Measurements from ENCODE around the gene KCTD17. TPM values are rescaled to one million over a fixed set of nuclear protein-coding genes. Genes with fewer than 3 reads are reported as not detected.

The KCTD17 gene
- total RNA-seq, 1 experiment from 2014 or later, result 11.7 TPM

GRCh38 chr22:37052386-37053309 is 1.1 kb downstream of the KCTD17 start:
- POLR2A ChIA-PET, result no interaction called here
- CTCF ChIA-PET, result interaction anchor here (1.4 kb wide), 1 partner anchor 8 kb away, joined by 3 read pairs; no protein-coding TSS in a partner anchor
- Mint-ChIP-seq H3K9me3 (ENCODE audit: unreplicated experiment) (no peaks in the 10 kb centered on the region), H3K4me1 (ENCODE audit: insufficient read depth, unreplicated experiment) (peaks cover 6% of the 10 kb centered on the region), H3K27me3 (ENCODE audit: insufficient read depth, unreplicated experiment) (no peaks in the 10 kb centered on the region), H3K36me3 (ENCODE audit: insufficient read depth, unreplicated experiment) (peaks cover 15% of the 10 kb centered on the region), H3K4me3 (ENCODE audit: unreplicated experiment) (peak overlapping the region; percentile 66), H3K27ac (ENCODE audit: low read depth, unreplicated experiment) (no peak overlapping the region)
- intact Hi-C loops (cut with micrococcal nuclease), result no loop called here
- no peak for TF ChIP-seq CTCF (IDR thresholded peaks at IDR 0.05; ENCODE audit: unreplicated experiment)
- BruUV-seq (replicated peaks), result no TSS peak
- no peak for DNase-seq (ENCODE audit: unreplicated experiment)

GRCh38 chr22:37053310-37054055 is 1.9 kb downstream of the KCTD17 start:
- Mint-ChIP-seq H3K27me3 (ENCODE audit: insufficient read depth, unreplicated experiment) (no peaks in the 10 kb centered on the region), H3K4me3 (ENCODE audit: unreplicated experiment) (no peak overlapping the region), H3K27ac (ENCODE audit: low read depth, unreplicated experiment) (no peak overlapping the region), H3K9me3 (ENCODE audit: unreplicated experiment) (no peaks in the 10 kb centered on the region), H3K36me3 (ENCODE audit: insufficient read depth, unreplicated experiment) (peaks cover 20% of the 10 kb centered on the region), H3K4me1 (ENCODE audit: insufficient read depth, unreplicated experiment) (peaks cover 6% of the 10 kb centered on the region)
- intact Hi-C loops (cut with micrococcal nuclease), result no loop called here
- ChIA-PET CTCF (interaction anchor here (1.4 kb wide), 1 partner anchor 9 kb away, joined by 3 read pairs; no protein-coding TSS in a partner anchor), POLR2A (no interaction called here)
- no TSS peak for BruUV-seq (replicated peaks)
- DNase-seq (ENCODE audit: unreplicated experiment), result no peak
- TF ChIP-seq CTCF (IDR thresholded peaks at IDR 0.05; ENCODE audit: unreplicated experiment), result no peak

GRCh38 chr22:37054056-37054395 is 2.5 kb downstream of the KCTD17 start:
- DNase-seq (ENCODE audit: unreplicated experiment), result no peak
- no peaks in the 10 kb centered on the region for H3K27me3 Mint-ChIP-seq (ENCODE audit: insufficient read depth, unreplicated experiment)
- BruUV-seq (replicated peaks), result no TSS peak
- intact Hi-C loops (cut with micrococcal nuclease), result no loop called here
- TF ChIP-seq CTCF (IDR thresholded peaks at IDR 0.05; ENCODE audit: unreplicated experiment), result no peak
- peaks cover 20% of the 10 kb centered on the region for H3K36me3 Mint-ChIP-seq (ENCODE audit: insufficient read depth, unreplicated experiment)
- peaks cover 6% of the 10 kb centered on the region for H3K4me1 Mint-ChIP-seq (ENCODE audit: insufficient read depth, unreplicated experiment)
- ChIA-PET POLR2A (no interaction called here), CTCF (interaction anchor here (1.4 to 2.4 kb wide), 2 partner anchors 9 to 10 kb away, joined by 3 to 17 read pairs; no protein-coding TSS in a partner anchor)
- H3K4me3 Mint-ChIP-seq (ENCODE audit: unreplicated experiment), result no peak overlapping the region
- no peaks in the 10 kb centered on the region for H3K9me3 Mint-ChIP-seq (ENCODE audit: unreplicated experiment)
- no peak overlapping the region for H3K27ac Mint-ChIP-seq (ENCODE audit: low read depth, unreplicated experiment)
